ENCODE data around the gene CRABP1.
A peak's percentile ranks its signal among the peaks of the same experiment; 100 is the strongest.

The CRABP1 gene

DNA sequence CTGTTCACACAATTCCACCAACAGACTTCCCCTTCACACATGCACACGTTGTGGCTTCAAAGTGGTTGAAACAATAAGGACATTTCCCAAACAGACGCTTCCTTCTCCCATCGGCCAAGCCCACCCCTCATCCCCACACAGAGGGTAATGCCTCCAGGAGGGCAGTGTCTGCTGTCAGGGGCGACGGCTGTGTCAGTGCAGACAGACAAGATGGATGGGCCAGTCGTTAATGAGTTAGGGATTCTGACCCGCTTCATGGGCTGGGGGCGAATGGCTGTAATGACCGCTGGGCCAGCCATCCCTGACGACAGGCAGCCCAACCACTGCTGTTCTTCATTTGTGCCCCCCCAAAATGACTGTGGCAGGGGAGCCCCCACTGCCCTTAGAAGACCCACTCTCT lies 20.6 kb upstream of the CRABP1 start:
- no peak for DNase-seq

DNA sequence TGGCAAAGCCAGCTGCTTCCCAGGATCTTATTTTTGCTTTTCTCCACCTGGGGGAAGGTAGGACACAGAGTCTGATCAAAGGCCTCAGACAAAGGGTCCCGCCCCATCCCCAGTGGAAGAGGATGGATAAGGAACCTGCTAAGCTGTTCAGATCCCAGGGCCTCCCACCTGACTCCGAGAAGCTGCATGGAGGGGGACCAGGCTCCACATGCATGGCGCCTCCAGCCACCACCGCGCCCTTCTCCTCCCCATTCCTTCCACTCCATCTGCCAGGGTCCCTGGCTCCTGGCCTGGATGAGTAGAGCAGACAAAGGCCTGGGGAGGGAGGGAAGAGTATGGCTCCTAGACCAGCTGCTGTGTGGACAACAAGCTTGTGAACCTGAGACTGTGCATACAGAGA lies 20.0 kb upstream of the CRABP1 start:
- peak; percentile 36 for DNase-seq

DNA sequence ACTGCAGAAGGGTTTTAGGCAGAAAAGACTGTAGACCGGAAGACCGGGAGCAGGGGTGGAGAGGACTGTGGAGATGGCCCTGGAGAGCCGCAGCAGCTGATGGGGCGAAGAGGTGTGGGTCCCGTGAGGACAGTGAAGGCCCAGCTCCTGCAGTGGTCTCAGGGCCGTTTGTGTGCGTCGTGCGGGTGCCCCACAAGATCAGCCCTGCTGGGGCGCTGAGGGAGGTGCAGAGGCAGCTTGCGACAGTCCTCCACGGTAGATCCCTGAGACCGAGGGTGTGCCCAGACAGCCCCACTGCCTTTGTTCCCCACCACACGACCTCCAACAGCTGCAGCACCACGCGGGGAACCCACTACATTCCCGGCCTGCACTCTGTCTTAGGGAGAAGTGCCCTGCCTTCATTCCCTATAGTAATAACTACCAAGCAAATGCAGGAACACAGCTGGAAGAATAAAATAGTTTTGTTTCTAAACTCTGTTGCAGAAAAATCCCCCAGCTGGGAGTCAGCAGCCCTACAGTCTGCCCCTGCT lies 19.0 kb upstream of the CRABP1 start:
- no peak for DNase-seq

DNA sequence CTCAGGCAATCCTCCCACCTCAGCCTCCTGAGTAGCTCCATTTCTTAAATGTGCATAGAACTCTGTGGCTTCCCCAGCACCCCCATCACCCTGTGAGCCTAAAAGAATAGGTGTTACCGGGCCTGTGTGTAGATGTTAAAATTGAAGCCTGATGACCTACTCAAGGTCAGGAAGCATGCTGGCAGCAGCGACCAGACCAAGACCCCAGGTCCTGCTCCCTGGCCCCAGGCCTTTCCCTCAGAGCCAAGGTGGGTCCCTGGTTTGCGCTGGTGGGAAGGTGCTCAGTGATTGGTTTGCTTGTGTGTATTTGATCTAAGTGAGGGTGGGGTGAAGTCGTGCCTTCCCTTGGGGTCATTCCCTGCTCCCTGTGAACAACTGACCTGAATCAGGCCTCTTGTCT lies 18.4 kb upstream of the CRABP1 start:
- no peak for DNase-seq

DNA sequence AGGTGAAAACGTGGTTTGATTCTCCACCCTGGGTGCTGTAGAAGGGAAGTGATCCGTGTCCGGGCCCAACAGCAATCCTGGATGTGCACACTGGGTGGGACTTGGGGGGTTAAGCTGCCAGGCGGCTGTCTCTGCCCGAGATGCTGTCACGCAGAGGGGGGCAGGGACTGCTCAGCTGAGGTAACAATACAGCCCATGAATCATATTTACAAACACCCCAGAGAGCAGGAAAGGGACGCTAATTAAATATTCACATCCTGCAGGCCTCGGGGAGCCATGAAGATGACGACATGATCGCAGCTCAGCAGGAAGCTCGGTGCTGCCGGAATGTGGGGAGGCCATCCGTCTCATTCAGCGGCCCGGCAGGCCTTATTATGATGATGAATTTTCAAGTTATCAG lies 17.9 kb upstream of the CRABP1 start:
- DNase-seq, result peak; percentile 37

DNA sequence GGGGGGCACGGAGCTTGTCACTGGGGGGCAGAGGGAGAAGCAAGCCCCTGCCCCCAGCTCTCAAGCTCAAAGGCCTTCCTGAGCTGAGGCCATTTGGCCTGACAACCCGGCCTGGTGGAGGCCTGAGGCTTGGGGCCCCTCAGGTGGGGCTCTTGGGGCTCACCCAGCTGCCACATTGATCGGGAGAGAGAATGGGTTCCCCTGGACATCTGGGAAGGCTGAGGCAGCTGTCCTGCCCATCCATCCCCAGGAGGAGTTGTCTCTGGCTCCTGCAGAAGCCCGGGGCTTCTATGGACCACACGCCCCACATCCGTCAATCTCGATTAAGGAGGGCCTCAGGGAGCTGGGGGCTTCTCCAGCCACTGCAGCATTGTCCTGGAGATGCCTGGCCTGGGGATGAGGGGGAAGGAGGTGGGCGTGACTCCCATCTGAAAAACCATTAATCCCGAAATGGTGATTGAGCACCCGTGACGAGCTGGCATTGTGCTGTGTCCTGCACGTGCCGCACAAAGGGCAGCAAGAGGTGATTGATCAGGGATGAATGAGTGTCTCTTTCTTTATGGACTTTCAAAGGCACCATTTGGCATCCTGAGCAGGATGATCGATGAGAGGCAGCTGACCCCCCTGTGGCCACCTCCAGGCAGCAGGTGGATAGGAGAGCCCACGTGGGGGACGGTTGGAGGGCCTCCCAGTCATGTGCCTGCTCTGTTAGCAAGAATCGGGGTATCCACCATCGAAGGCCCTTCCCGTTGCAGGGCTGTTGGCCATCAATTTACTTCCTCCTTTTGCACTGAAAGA lies 17.2 kb upstream of the CRABP1 start:
- DNase-seq, result no peak

DNA sequence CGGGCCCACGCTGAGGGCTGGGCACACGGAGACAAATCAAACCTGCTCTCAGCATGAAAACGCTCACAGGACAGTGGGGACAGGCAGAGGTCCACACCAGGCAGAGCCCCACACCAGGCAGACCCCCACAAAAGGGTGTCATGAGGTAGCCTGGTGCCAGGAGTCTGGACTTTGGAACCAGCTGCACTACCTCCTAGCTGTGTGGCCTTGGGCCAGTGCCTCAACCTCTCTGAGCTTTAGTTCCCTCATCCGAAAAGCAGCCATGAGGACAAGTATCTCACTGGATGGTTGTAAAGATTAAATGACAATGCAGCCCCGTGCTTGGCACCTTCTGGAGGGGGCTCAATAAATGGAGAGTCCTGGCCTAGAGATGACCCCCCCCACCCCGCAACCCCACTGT lies 16.5 kb upstream of the CRABP1 start:
- DNase-seq, result no peak

DNA sequence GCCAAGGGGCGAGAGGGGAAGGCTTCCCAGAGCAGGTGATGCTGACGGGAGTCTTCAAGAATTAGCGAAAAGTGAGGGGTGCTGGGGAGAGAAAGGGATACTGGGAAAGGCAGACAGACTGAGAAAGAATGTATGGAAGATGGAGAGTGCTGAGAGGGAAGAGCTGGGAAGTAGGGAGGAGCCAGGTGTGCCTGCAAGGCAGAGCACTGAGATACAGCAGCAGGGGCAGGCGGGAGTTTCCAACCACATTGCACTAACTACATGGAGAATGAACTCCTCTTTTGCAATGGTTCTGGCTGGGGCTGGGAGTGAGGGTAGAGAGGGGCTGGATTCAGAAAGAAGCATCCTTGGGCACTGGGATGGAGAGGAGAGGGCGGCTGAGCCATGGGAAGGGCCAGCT lies 16.0 kb upstream of the CRABP1 start:
- DNase-seq, result no peak

DNA sequence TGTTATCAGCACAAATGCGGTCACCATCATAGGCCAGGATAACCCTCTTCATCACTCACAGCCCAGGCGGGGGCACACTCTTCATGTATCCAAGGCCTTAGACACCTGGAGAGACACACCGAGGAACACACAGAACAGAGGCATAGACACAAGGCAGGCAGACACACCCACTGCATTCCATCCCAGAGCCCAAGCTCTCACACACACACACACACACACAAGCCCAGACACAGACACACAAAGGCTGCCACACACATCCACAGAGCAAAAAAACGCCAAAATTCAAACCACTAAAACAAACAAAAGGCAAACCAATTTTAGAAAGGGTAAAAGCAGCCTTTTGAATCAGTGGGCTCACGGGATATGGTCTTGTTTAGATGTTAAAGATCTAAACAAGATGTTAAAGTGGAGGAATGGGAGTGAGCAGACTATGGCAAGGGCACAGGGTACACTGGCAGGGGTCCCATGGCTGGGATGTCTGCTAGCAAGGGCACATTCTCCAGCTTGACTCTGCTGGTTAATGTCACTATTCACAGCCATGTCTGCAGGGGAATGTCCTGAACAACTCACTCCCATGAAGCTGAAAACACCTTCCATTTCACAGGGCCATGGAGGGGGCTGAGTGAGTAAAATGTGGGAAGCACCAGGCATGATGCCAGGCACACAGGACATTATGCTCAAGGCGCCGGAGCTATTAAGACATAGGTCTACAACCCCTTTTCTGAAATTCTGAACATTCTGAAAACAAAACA lies 14.9 kb upstream of the CRABP1 start:
- DNase-seq, result no peak

DNA sequence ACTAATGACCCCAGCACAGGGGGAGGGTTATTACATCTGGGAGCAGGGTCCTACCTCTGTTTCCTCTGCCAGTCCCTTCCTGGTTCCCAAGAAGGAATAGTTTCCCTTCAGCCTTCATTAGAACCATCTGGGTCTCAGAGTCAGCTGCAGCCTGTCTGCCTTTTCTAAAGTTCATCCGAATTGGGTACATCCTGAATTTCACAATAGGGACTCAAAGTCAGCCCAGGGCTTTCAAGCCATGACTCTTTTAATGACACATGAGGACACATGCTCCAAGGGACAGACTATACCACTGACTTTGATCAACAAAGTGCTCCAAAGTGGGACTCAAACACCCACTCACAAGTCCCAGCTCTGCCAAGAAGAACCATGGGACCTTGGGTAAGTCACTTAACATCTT lies 12.7 kb upstream of the CRABP1 start:
- DNase-seq, result no peak

DNA sequence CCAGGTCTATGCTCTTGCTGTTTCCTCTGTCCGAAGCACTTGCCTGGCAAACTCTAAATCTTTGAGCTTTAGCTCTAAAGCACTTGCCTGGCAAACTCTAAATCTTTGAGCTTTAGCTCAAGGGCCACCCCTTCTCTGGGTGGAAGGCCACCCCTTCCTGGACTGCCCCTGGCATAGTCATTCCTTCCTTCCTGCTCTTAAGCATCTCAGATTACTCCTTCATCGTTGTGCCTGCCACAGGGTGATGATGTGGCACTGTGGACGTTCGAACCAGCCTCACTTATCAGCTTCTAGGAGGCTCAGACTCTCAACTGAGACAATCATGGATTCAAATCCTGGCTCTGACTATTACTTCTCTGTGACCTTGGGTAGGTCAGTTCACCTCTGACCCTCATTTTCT lies 10.5 kb upstream of the CRABP1 start:
- DNase-seq, result no peak

DNA sequence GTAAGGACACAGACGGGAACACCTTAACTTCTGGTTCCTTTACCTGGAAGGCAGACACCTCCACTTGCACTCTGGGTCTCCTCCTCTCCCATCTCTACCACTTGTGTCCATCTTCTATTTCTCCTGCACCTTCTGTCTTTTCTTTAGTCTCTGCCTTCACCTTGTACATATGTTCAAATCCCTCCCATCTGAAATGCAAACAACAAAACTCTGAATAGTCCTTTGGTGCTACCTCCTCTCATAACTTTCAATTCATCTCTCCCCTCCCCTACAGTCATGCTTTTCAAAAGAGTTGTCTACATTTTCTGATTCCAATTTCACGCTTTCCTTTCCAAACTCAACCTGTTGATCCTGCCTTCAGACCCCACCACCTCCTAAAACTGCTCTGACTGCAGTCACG lies 5.3 kb upstream of the CRABP1 start:
- no peak for DNase-seq

DNA sequence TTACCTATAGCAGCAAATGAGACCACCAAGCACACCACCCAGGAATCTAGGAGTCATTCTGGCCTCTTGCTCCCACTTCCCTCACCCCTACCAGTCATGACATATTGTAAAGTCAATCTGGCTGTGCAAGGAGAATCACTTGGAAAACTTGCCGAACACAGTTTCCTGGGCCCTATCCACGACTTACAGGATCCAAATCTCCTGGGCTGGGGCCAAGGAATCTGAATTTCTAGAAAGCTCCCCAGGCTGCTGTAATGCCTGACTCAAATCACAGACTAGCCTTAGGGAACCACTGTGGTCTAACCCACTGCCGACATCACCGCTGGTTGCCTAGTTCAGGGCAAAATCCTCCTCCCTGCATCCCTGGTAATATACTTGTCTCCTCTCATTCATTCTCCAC lies 4.2 kb upstream of the CRABP1 start:
- DNase-seq, result no peak

DNA sequence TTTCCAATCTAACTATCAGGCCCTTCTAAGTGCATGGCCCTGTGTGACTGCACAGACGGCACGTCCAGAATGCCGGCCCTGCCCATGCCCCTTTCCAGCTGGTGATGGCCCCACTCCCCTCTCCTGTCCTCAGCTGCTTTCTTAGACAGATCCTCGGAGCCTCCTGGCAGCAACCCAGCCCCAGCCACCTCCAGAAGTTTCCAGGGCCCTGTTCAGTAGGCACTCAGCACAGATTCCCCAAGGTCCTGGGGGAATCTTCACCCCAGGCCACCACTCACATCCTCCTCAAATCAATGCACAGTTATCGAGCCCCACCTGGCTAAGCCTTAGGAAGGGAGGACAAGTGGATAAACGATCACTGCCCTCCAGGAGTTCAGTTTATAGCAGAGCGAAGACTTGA lies 1.4 kb upstream of the CRABP1 start:
- no peak for DNase-seq

DNA sequence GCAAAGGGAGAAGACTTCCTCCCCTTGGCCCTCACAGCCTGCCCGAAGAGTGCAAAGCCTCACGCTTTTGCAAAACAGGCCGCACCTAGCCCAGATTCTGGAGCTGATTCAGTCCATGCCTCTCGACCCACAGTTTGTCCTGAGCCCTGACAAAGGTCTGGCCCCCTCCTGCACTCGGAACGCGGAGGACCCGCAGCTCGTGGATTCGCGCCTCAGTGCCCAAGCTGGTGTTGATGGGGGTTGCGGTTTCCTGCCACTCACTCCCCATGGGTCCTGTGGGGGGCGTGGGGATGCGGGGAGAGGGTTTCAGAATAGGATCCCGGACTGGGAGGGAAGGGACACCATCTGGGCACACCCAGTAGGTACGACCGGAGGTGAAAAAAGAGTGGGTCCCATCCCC lies 594 bp upstream of the CRABP1 start:
- DNase-seq, result no peak

DNA sequence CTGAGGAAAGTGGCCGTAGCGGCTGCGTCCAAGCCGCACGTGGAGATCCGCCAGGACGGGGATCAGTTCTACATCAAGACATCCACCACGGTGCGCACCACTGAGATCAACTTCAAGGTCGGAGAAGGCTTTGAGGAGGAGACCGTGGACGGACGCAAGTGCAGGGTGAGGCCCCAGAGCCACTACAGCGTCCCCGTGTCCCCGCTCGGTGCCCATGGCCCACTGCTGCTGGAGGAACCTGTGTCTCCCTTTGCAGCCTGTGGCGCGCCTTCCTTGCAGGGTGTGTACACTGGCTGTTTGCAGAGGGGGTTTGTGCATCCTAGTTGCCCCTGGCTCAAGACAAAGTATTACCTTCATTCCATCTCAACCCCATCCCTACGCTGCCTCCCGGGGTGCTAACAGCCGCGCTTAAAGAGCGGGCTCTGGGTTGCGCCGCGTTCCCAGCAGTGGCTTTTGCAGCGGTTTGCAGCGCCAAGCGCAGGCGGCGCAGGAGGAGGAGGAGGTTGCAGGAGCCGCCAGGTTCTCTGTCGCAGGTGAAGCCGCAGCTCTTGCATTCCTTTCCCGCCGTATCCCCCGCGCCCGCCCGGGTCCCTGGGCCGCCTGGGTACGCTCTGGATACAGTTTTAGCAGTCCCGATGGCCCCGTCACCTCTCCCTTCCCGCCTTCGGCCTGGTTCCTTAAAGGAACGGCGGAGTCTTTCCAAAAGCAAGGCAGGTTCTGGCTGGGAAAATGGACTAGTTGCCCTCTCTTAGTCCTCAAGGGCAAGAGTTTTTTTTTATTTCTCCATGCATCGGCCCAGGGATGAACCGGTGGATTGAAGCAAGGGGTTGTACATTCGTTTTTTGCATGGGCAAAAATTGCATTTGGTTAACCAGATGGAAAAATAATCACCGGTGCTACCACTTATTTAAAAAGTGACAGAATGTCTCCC lies 1.2 kb downstream of the CRABP1 start:
- DNase-seq, result no peak

DNA sequence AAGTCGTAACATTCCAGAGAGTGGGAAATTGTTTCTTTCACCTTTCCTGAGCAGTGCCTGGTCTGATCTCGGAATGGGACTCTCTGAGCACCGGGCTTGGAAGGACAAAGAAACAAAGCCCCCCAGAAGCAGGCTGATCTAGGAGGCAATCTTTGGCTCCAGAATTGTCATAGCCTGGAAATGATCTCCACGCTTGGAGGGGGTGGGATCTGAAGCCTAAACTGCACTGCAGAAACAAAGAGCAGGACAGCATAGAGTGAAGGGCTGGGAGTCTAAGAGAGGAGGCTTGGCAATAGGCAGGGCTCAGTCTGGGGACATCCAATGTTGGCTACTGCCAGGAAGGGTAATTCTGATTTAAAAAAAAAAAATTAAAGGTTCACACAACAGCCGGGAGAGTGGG lies 1.9 kb downstream of the CRABP1 start:
- no peak for DNase-seq

DNA sequence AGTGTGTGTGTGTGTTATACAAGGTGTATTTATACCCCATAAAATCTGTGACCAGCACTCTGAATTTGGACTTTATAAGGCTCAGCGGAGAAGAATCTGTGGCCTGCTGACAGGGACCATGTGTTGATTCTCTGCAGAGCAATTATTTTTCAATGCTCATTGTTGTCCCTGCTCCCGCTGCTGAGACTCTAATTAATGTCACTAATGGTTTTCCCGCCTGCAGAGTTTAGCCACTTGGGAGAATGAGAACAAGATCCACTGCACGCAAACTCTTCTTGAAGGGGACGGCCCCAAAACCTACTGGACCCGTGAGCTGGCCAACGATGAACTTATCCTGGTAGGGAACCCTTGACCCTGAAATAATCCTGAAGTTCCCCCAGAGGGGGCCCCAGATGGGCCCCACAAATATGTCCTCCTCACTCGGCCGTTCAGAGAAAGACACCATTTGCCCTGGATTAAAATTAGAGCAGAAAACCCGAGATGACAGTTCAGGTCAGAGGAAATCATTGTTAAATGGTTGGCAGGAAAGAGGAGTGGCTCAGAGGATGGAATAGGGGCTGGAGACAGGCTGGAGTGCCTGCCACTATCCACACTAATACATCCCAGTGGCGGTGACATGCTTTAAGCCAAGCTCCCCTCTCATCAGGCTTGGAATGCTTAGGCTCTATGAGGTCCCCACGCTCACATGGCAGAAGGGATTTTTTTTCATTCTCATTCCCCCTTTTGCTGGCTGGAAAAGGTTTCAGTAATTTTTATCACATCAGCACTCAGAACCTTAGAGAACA lies 3.3 kb downstream of the CRABP1 start:
- no peak for DNase-seq

DNA sequence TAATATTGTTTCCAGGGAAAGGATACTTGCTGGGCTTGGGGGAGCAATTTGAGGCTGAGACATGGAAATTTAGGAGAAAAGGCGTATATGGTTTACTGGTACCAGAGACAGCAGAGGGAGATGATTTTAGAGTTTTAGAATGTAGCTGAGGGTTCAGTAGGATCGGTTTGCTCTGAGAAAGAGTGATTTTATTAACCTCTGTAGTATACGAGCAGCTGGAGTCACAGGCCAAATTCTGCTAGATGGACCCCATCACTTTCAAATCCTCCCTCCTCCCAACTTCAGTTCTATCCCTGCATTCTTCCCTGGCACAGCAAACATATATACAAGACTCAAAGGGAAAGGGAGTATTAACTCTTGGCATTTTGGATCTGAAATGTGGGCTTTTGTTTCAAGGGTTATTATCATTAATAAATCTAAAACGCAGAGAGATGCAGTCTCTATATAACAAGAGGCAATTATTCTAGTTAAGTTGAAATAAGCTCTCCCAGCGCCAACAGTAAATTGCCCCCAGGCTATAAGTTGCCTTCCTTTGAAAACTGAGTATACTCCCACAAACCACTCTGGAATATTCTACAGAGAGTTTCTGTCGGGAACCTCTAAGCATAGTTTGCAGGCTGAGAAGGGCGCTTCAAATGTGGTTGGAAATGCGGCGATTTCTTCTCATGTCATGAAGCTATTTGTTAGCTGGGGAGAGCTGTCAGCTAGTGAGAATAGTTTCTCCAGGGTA lies 5.4 kb downstream of the CRABP1 start:
- no peak for DNase-seq

DNA sequence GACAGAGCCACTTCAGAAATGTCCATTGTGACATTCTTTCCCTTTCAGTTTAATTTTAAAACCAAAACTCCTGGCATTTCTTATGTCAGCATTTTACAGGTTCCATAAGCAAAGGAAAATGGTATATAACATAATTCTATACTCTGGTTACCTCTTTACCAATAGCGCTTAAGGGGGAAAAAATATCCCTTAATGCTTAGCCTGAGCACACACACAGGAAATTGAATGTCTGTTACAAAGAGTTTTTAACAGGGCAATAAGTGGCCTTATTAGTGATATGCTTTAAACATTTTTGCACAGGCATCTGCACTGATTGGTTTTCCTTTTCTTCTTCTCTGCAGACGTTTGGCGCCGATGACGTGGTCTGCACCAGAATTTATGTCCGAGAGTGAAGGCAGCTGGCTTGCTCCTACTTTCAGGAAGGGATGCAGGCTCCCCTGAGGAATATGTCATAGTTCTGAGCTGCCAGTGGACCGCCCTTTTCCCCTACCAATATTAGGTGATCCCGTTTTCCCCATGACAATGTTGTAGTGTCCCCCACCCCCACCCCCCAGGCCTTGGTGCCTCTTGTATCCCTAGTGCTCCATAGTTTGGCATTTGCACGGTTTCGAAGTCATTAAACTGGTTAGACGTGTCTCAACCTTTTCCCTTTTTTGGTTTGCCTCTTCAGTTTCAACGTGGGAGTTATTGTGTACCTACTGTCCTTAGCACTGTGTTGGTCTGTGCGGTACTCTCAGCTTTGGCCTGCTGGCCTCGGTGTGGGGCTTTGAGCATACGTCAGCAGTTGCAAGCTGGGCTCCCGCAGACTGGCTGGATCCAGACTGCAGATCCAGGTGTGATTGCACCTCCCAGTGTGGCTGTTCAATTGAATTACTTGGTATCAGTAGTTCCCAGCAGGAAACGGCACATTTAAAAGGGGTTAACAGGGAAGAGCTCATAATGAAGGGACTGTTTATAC lies 7.7 kb downstream of the CRABP1 start:
- no peak for DNase-seq

DNA sequence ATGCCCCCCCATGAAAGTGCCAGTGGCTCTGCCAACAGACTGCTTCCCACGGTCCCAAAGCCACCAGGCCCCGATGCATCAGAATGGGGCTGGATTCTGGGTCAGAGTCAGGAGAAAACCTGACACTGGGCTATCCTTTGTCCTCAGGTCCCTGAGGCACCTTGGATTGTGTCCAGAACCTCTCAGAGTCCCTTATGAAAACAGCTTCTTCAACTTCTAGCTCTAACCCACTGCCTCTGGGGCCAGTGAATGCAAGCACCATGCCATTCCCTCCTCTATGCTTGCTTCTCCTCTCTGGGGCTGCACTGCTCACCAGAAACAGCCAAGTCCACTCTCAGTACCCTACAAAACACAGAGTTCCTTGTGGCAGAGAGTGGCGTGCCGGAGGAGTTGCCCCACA lies 9.9 kb downstream of the CRABP1 start:
- no peak for DNase-seq

Measured in NCI-H1092 treated with DMSO at 0.1 percent for 48 hours (cell line).